SIG-M5 (cell line): ENCODE measurements around the gene RNLS.
"Not testable (repeated sequence)": the region's sequence is repeated elsewhere in the genome, so short reads cannot be mapped to it uniquely, and the experiment has no call there.

Experiments
- DNase-seq: peaks from one replicate; lab custom pipeline; 2025; lab: John Stamatoyannopoulos, UW

The RNLS gene

GRCh38 chr10:88343761-88344484 is 239.2 kb downstream of the RNLS start:
- DNase-seq = no peak

- no peak for DNase-seq
Observed at GRCh38 chr10:88342733-88343310, 240.3 kb downstream of the RNLS start.

GRCh38 chr10:88337134-88337533 is 246.0 kb downstream of the RNLS start:
- no peak for DNase-seq

- DNase-seq = no peak
Observed at GRCh38 chr10:88336334-88336733, 246.8 kb downstream of the RNLS start.

GRCh38 chr10:88333248-88333630 is 249.9 kb downstream of the RNLS start:
- DNase-seq = no peak

GRCh38 chr10:88332503-88333247 is 250.4 kb downstream of the RNLS start:
- no peak for DNase-seq

GRCh38 chr10:88330174-88330573 is 252.9 kb downstream of the RNLS start:
- peak; percentile 26 for DNase-seq

- no peak for DNase-seq
Observed at GRCh38 chr10:88322324-88323063, 260.6 kb downstream of the RNLS start.

GRCh38 chr10:88319960-88320517 is 263.1 kb downstream of the RNLS start:
- DNase-seq = no peak

- DNase-seq = no peak
Observed at GRCh38 chr10:88318803-88319202, 264.3 kb downstream of the RNLS start.

GRCh38 chr10:88317099-88317498 is 266.0 kb downstream of the RNLS start:
- DNase-seq = no peak

GRCh38 chr10:88316292-88316861 is 266.7 kb downstream of the RNLS start:
- no peak for DNase-seq

- no peak for DNase-seq
Observed at GRCh38 chr10:88315755-88316154, 267.4 kb downstream of the RNLS start.

GRCh38 chr10:88314362-88314761 is 268.8 kb downstream of the RNLS start:
- no peak for DNase-seq

GRCh38 chr10:88313878-88314277 is 269.2 kb downstream of the RNLS start:
- DNase-seq = no peak

- no peak for DNase-seq
Observed at GRCh38 chr10:88312855-88313254, 270.3 kb downstream of the RNLS start.

- DNase-seq = no peak
Observed at GRCh38 chr10:88311264-88311663, 271.9 kb downstream of the RNLS start.

GRCh38 chr10:88309365-88309764 is 273.8 kb downstream of the RNLS start:
- DNase-seq = no peak

GRCh38 chr10:88308361-88308760 is 274.8 kb downstream of the RNLS start:
- not testable (repeated sequence) for DNase-seq

- DNase-seq = no peak
Observed at GRCh38 chr10:88299787-88300186, 283.3 kb downstream of the RNLS start.

GRCh38 chr10:88297103-88297502 is 286.0 kb downstream of the RNLS start:
- no peak for DNase-seq
